HepG2 (cell line): ENCODE results near the gene CUL9. TPM values are rescaled to one million over a fixed set of nuclear protein-coding genes. Genes with fewer than 3 reads are reported as not detected.
A peak's percentile ranks its signal among the peaks of the same experiment; 100 is the strongest.

Source experiments
- CREB3 ChIP-seq: sonication (generic); formaldehyde crosslinking; IDR thresholded peaks from 2 replicates; pipeline ENCODE4 v1.5.0; 2020; ENCODE audit warnings: missing genetic modification reagents
- EED ChIP-seq: sonication (generic); formaldehyde crosslinking; IDR thresholded peaks from 2 replicates; pipeline ENCODE4 v1.5.0; 2020; ENCODE audit warnings: mild to moderate bottlenecking, missing genetic modification reagents
- HMGXB4 ChIP-seq, 2 experiments: sonication (generic) in 1 of 2; formaldehyde crosslinking in 1 of 2; IDR thresholded peaks; 2 replicates each; pipeline versions ENCODE4 v1.4.0 to v1.6.1; 2018 to 2020; ENCODE audit warnings: missing genetic modification reagents in 2 of 2, borderline replicate concordance in 1 of 2, low read depth in 1 of 2, mild to moderate bottlenecking in 1 of 2, missing biosample characterization in 1 of 2
- MBNL3 ChIP-seq: fragments of 250-450 bp; sonication (Bioruptor Pico); conservative IDR thresholded peaks from 2 replicates; pipeline ENCODE4 v1.8.0; 2022; ENCODE audit warnings: mild to moderate bottlenecking, inconsistent platforms
- NFATC3 ChIP-seq: sonication (generic); formaldehyde crosslinking; IDR thresholded peaks from 2 replicates; pipeline ENCODE4 v1.5.1; 2020; ENCODE audit warnings: mild to moderate bottlenecking, missing genetic modification reagents
- NFE2L2 ChIP-seq: fragments of 150-350 bp; IDR thresholded peaks from 2 replicates; pipeline ENCODE4 v1.6.1; 2014; ENCODE audit warnings: low read length
- PAXIP1 ChIP-seq: sonication (generic); formaldehyde crosslinking; conservative IDR thresholded peaks from 2 replicates; pipeline ENCODE4 v1.4.0; 2020; ENCODE audit warnings: mild to moderate bottlenecking, missing genetic modification reagents, moderate library complexity
- SOX6 ChIP-seq, 2 experiments: fragments of 450-650 bp in 1 of 2; sonication (generic) in 1 of 2; formaldehyde crosslinking in 1 of 2; IDR thresholded peaks; 2 replicates each; pipeline versions ENCODE4 v1.4.0 to v1.6.1; 2017 to 2020; ENCODE audit warnings: antibody characterized with exemption in 1 of 2, mild to moderate bottlenecking in 1 of 2, missing genetic modification reagents in 1 of 2
- SP2 ChIP-seq: sonication (generic); formaldehyde crosslinking; IDR thresholded peaks from 2 replicates; pipeline ENCODE4 v1.5.1; 2020; ENCODE audit warnings: mild to moderate bottlenecking, missing genetic modification reagents
- TOPORS ChIP-seq: sonication (generic); formaldehyde crosslinking; IDR thresholded peaks from 2 replicates; pipeline ENCODE4 v1.8.0; 2023; ENCODE audit warnings: mild to moderate bottlenecking, missing genetic modification reagents
- XBP1 ChIP-seq: sonication (generic); formaldehyde crosslinking; IDR thresholded peaks from 2 replicates; pipeline ENCODE4 v1.5.0; 2020; ENCODE audit warnings: missing genetic modification reagents
- ZBTB49 ChIP-seq: sonication (generic); formaldehyde crosslinking; IDR thresholded peaks from 2 replicates; pipeline ENCODE4 v1.4.0; 2020; ENCODE audit warnings: missing genetic modification reagents, borderline replicate concordance
- ZIK1 ChIP-seq: sonication (generic); formaldehyde crosslinking; IDR thresholded peaks from 2 replicates; pipeline ENCODE4 v1.5.0; 2020; ENCODE audit warnings: mild to moderate bottlenecking, low read depth, missing genetic modification reagents, borderline replicate concordance
- ZNF136 ChIP-seq: sonication (generic); formaldehyde crosslinking; IDR thresholded peaks from 2 replicates; pipeline ENCODE4 v1.8.1; 2022; ENCODE audit warnings: low read depth, mild to moderate bottlenecking, moderate library complexity, missing genetic modification reagents
- ZNF333 ChIP-seq: sonication (generic); formaldehyde crosslinking; IDR thresholded peaks from 2 replicates; pipeline ENCODE4 v1.4.0; 2020; ENCODE audit warnings: mild to moderate bottlenecking, missing genetic modification reagents, borderline replicate concordance
- ZUFSP ChIP-seq: sonication (generic); formaldehyde crosslinking; IDR thresholded peaks from 2 replicates; pipeline ENCODE4 v1.9.0; 2021; ENCODE audit warnings: missing genetic modification reagents, mild to moderate bottlenecking, borderline replicate concordance
- polyA plus RNA-seq, 8 experiments: library from polyadenylated mRNA; depleted of rRNA in 3 of 8; stranded (reverse) in 7 of 8; unstranded in 1 of 8; fragments of >200 nt; fragmentation: Illumina TruSeq in 4 of 8; extraction: Trizol in 4 of 8; gene quantifications; 2 replicates each; pipeline versions ENCODE4 v1.2.1 to v1.2.3, GENCODE V29; 2011 to 2016; ENCODE audit warnings: low read depth in 4 of 8, missing spikeins in 1 of 8, mixed read lengths in 1 of 8; ENCODE audit not compliant: insufficient read depth in 1 of 8
- total RNA-seq, 5 experiments: library from RNA; depleted of rRNA; stranded (reverse); fragments of >200 nt; fragmentation: Illumina TruSeq; extraction: Trizol; gene quantifications; 2 replicates each; pipeline ENCODE4 v1.2.3, GENCODE V29; 2016; ENCODE audit warnings: low read depth in 1 of 5

The CUL9 gene
- total and polyA plus RNA-seq, 2 of the 13 experiments (the other 11 are each of a cell fraction or from before 2014, with no cell fraction given) = 11.4 to 13.7 TPM

- TF ChIP-seq ZUFSP (no peak), PAXIP1 (CRISPR knock-in tag) (peak; percentile 35; the same call in 1 of the 2 replicates), ZNF333 (CRISPR knock-in tag) (0 out of 2 replicates have a peak, but pooled peaks have one; percentile 33), NFE2L2 (no peak), ZIK1 (CRISPR knock-in tag) (peak; percentile 91), CREB3 (peak; percentile 94; the same call in 1 of the 2 replicates), SP2 (peak; percentile 54; the same call in 1 of the 2 replicates), EED (CRISPR knock-in tag) (peak; percentile 91), MBNL3 (CRISPR knock-in tag) (no peak), ZNF136 (CRISPR knock-in tag) (no peak), HMGXB4 (CRISPR knock-in tag; IDR thresholded peaks at IDR 0.05; ENCODE audit: borderline replicate concordance in 1 of 2, low read depth in 1 of 2) (peak; percentile 99), NFATC3 (CRISPR knock-in tag) (no peak), ZBTB49 (CRISPR knock-in tag) (no peak), SOX6 (IDR thresholded peaks at IDR 0.05) (no peak), SOX6 (CRISPR knock-in tag; IDR thresholded peaks at IDR 0.05) (no peak; the same call in 1 of the 2 replicates), XBP1 (peak; percentile 51; the same call in 1 of the 2 replicates), TOPORS (CRISPR knock-in tag) (peak; percentile 94)
These were observed 47.2 kb downstream of the CUL9 start, which contains the start of gene DNPH1 (continued) for GRCh38 chr6:43228951-43229802.
